Astrocyte (in vitro differentiated cells and primary cell): ENCODE data around the gene VAPA. TPM values are rescaled to one million over a fixed set of nuclear protein-coding genes. Genes with fewer than 3 reads are reported as not detected.
A peak's percentile ranks its signal among the peaks of the same experiment; 100 is the strongest.

Experiments used
- DNase-seq: peaks from one replicate; pipeline ENCODE4 v3.0.0-alpha.2; 2010; ENCODE audit warnings: low read depth
- FAIRE-seq: peaks from 2 replicates; lab custom pipeline; 2011; peaks lifted over from hg19 to GRCh38; lab: Jason Lieb, UNC
- H2AFZ ChIP-seq: 2 replicates; pipeline ENCODE4 v1.6.0; 2012; ENCODE audit warnings: low read depth, low read length, inconsistent platforms
- H3K27ac ChIP-seq: 2 replicates; pipeline ENCODE4 v1.5.1; 2011; ENCODE audit warnings: low read depth, low read length, inconsistent platforms
- H3K27me3 ChIP-seq: 2 replicates; pipeline ENCODE4 v1.6.0; 2011; ENCODE audit warnings: low read length, inconsistent platforms; ENCODE audit not compliant: insufficient read depth
- H3K36me3 ChIP-seq: 2 replicates; pipeline ENCODE4 v1.5.1; 2011; ENCODE audit warnings: low read length, inconsistent platforms; ENCODE audit not compliant: insufficient read depth
- H3K4me1 ChIP-seq: 2 replicates; pipeline ENCODE4 v1.5.1; 2011; ENCODE audit warnings: low read length, inconsistent platforms; ENCODE audit not compliant: insufficient read depth
- H3K4me2 ChIP-seq: 2 replicates; pipeline ENCODE4 v1.6.0; 2012; ENCODE audit warnings: low read length, inconsistent platforms
- H3K4me3 ChIP-seq: 2 replicates; pipeline ENCODE4 v1.5.1; 2011; ENCODE audit warnings: low read depth, mild to moderate bottlenecking, low read length, inconsistent platforms; ENCODE audit not compliant: insufficient read depth
- H3K79me2 ChIP-seq: 2 replicates; pipeline ENCODE4 v1.6.0; 2012; ENCODE audit warnings: mild to moderate bottlenecking, low read length, inconsistent platforms; ENCODE audit not compliant: insufficient read depth
- H3K9ac ChIP-seq: 2 replicates; pipeline ENCODE4 v1.6.0; 2012; ENCODE audit warnings: mild to moderate bottlenecking, low read length, inconsistent platforms
- H3K9me3 ChIP-seq: 2 replicates; pipeline ENCODE4 v1.5.1; 2012; ENCODE audit warnings: low read depth, mild to moderate bottlenecking, low read length, inconsistent platforms; ENCODE audit not compliant: insufficient read depth
- H4K20me1 ChIP-seq: 2 replicates; pipeline ENCODE4 v1.6.0; 2012; ENCODE audit warnings: low read length, inconsistent platforms; ENCODE audit not compliant: insufficient read depth
- H3K27ac Mint-ChIP-seq: one replicate; pipeline ENCODE4 v1.8.0; 2021; ENCODE audit warnings: mild to moderate bottlenecking, mixed read lengths; ENCODE audit not compliant: unreplicated experiment
- H3K27me3 Mint-ChIP-seq: one replicate; pipeline ENCODE4 v1.8.0; 2021; ENCODE audit warnings: low read depth, mixed read lengths; ENCODE audit not compliant: unreplicated experiment
- H3K36me3 Mint-ChIP-seq: one replicate; pipeline ENCODE4 v1.8.0; 2021; ENCODE audit warnings: low read depth, mixed read lengths; ENCODE audit not compliant: unreplicated experiment
- H3K4me1 Mint-ChIP-seq: one replicate; pipeline ENCODE4 v1.8.0; 2021; ENCODE audit warnings: low read depth, mixed read lengths; ENCODE audit not compliant: unreplicated experiment
- H3K4me3 Mint-ChIP-seq: one replicate; pipeline ENCODE4 v1.8.0; 2021; ENCODE audit warnings: mild to moderate bottlenecking, moderate library complexity, mixed read lengths; ENCODE audit not compliant: unreplicated experiment
- H3K9me3 Mint-ChIP-seq: one replicate; pipeline ENCODE4 v1.8.0; 2021; ENCODE audit warnings: mild to moderate bottlenecking, mixed read lengths; ENCODE audit not compliant: unreplicated experiment
- EZH2 ChIP-seq: IDR thresholded peaks from 2 replicates; pipeline ENCODE4 v1.6.1; 2012; ENCODE audit warnings: mild to moderate bottlenecking, low read length, inconsistent platforms; ENCODE audit not compliant: insufficient read depth
- total RNA-seq: library from RNA; stranded (reverse); gene quantifications from 2 replicates; pipeline ENCODE4 v1.2.1, GENCODE V29; 2021
- TF ChIP-seq, protein P1 (sequence below): IDR thresholded peaks from 2 replicates; pipeline ENCODE4 v1.5.1; 2011; ENCODE audit warnings: low read depth, mild to moderate bottlenecking, inconsistent platforms, low read length, moderate library complexity; ENCODE audit not compliant: insufficient read depth

Gene VAPA
- total RNA-seq, 1 donor from 2014 or later: 181 TPM

GRCh38 chr18:9915291-9916076, 1.7 kb downstream of the VAPA start:
- TF ChIP-seq EZH2: no peak
- TF ChIP-seq, protein P1, sequence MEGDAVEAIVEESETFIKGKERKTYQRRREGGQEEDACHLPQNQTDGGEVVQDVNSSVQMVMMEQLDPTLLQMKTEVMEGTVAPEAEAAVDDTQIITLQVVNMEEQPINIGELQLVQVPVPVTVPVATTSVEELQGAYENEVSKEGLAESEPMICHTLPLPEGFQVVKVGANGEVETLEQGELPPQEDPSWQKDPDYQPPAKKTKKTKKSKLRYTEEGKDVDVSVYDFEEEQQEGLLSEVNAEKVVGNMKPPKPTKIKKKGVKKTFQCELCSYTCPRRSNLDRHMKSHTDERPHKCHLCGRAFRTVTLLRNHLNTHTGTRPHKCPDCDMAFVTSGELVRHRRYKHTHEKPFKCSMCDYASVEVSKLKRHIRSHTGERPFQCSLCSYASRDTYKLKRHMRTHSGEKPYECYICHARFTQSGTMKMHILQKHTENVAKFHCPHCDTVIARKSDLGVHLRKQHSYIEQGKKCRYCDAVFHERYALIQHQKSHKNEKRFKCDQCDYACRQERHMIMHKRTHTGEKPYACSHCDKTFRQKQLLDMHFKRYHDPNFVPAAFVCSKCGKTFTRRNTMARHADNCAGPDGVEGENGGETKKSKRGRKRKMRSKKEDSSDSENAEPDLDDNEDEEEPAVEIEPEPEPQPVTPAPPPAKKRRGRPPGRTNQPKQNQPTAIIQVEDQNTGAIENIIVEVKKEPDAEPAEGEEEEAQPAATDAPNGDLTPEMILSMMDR: no peak
- H4K20me1 ChIP-seq: peaks cover 58% of the 10 kb centered on the region
- Mint-ChIP-seq H3K27ac (peak overlapping the region; percentile 92), H3K9me3 (no peaks in the 10 kb centered on the region), H3K4me1 (peaks cover 8% of the 10 kb centered on the region), H3K4me3 (peak overlapping the region; percentile 97), H3K27me3 (no peaks in the 10 kb centered on the region), H3K36me3 (no peaks in the 10 kb centered on the region)
- no peaks in the 10 kb centered on the region for H3K9me3 ChIP-seq
- no peaks in the 10 kb centered on the region for H3K36me3 ChIP-seq
- peaks cover 25% of the 10 kb centered on the region for H3K4me1 ChIP-seq
- peaks cover 65% of the 10 kb centered on the region for H3K79me2 ChIP-seq
- peak overlapping the region; percentile 98 for H3K27ac ChIP-seq
- peak overlapping the region; percentile 87 for H3K4me2 ChIP-seq
- peak overlapping the region; percentile 91 for H3K4me3 ChIP-seq
- FAIRE-seq (no peak), DNase-seq (no peak)
- no peaks in the 10 kb centered on the region for H3K27me3 ChIP-seq
- H2AFZ ChIP-seq: no peak overlapping the region
- peak overlapping the region; percentile 98 for H3K9ac ChIP-seq

DNA sequence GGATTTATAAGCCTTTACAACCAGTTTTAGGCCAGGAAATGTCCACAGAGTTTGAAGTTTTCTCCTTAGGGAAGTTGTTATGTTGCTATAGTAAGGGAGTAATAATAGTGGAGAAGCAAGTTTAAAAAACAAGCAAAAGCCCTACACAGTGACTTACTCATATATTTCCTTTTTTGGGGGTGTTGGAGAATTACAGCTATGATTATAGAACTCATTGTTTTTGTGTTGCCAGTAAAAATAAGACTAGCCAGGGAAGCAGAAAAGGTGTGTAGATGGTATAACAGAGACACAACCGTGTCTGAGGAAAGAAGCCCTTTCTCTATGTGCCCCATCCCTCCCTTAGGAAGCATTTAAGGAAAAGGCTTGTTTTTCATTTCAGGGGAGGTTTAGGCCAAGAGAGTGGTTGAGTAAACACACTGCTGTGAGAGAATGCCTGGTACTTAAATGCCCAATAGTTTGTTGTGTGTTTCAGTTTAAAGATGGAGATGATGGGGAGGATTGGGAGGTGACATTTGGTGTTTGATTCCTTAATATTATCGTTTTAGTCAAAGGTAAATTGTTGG, 2.3 kb downstream of the VAPA start:
- no peaks in the 10 kb centered on the region for H3K36me3 ChIP-seq
- Mint-ChIP-seq H3K4me1 (peaks cover 8% of the 10 kb centered on the region), H3K27me3 (no peaks in the 10 kb centered on the region), H3K27ac (peak overlapping the region; percentile 42), H3K4me3 (peak overlapping the region; percentile 97), H3K9me3 (no peaks in the 10 kb centered on the region), H3K36me3 (no peaks in the 10 kb centered on the region)
- H3K9ac ChIP-seq: peak overlapping the region; percentile 98
- H3K4me3 ChIP-seq: peak overlapping the region; percentile 91
- FAIRE-seq (no peak), DNase-seq (no peak)
- H3K27me3 ChIP-seq: no peaks in the 10 kb centered on the region
- no peak overlapping the region for H2AFZ ChIP-seq
- H3K9me3 ChIP-seq: no peaks in the 10 kb centered on the region
- H3K79me2 ChIP-seq: peaks cover 72% of the 10 kb centered on the region
- TF ChIP-seq EZH2: no peak
- TF ChIP-seq, protein P1: no peak
- H3K4me2 ChIP-seq: peak overlapping the region; percentile 87
- peak overlapping the region; percentile 98 for H3K27ac ChIP-seq
- peaks cover 25% of the 10 kb centered on the region for H3K4me1 ChIP-seq
- H4K20me1 ChIP-seq: peaks cover 65% of the 10 kb centered on the region
